Spinal cord (tissue), 10 donors: Measurements from ENCODE around the gene GORASP2. TPM values are rescaled to one million over a fixed set of nuclear protein-coding genes. Genes with fewer than 3 reads are reported as not detected.
A peak's percentile ranks its signal among the peaks of the same experiment; 100 is the strongest.

Experiments
- DNase-seq, 6 donors: peaks; one replicate each; pipeline versions ENCODE4 v3.0.0 to v3.0.0-alpha.2; 2013 to 2015; ENCODE audit warnings: low spot score in 6 of 6, low read depth in 4 of 6
- H3K27ac ChIP-seq: one replicate; pipeline ENCODE4 v1.5.1; 2013; ENCODE audit warnings: low read depth, low read length, control low read depth
- H3K27me3 ChIP-seq: one replicate; pipeline ENCODE4 v1.6.1; 2013; ENCODE audit warnings: low read length; ENCODE audit not compliant: control insufficient read depth, insufficient read depth
- H3K36me3 ChIP-seq: one replicate; pipeline ENCODE4 v1.6.1; 2013; ENCODE audit warnings: low read length; ENCODE audit not compliant: control insufficient read depth, insufficient read depth
- H3K4me1 ChIP-seq: one replicate; pipeline ENCODE4 v1.6.1; 2013; ENCODE audit warnings: low read length; ENCODE audit not compliant: control insufficient read depth, insufficient read depth
- H3K4me3 ChIP-seq: one replicate; pipeline ENCODE4 v1.5.1; 2013; ENCODE audit warnings: low read depth, low read length, control low read depth
- H3K9me3 ChIP-seq: one replicate; pipeline ENCODE4 v1.6.1; 2013; ENCODE audit warnings: low read length; ENCODE audit not compliant: control insufficient read depth, insufficient read depth
- WGBS: methylation state at CpG from one replicate; pipeline ENCODE4 v1.1.5; 2013; ENCODE audit warnings: missing lambda C conversion rate; ENCODE audit not compliant: insufficient coverage; 5-methylcytosine and 5-hydroxymethylcytosine counted together
- polyA plus RNA-seq, 2 donors: library from polyadenylated mRNA; unstranded; fragments of 120-200 nt; gene quantifications; one replicate each; pipeline ENCODE4 v1.2.1, GENCODE V29; 2013; ENCODE audit not compliant: insufficient read length in 2 of 2
- total RNA-seq, 2 donors: library from RNA; depleted of rRNA in 1 of 2; stranded (reverse); fragments of 120-200 nt in 1 of 2; fragments of >200 nt in 1 of 2; gene quantifications; one replicate each; pipeline versions ENCODE4 v1.2.3 to v1.2.4, GENCODE V29; 2013 to 2014
- donor health status: healthy.

GORASP2 gene
- total and polyA plus RNA-seq, 4 donors, result 30.6 to 72.6 (median 51.9) TPM

- Histone ChIP-seq H3K36me3 (peaks cover 18% of the 10 kb centered on the region), H3K4me3 (no peak overlapping the region), H3K4me1 (no peaks in the 10 kb centered on the region), H3K27ac (no peak overlapping the region), H3K27me3 (no peaks in the 10 kb centered on the region), H3K9me3 (no peaks in the 10 kb centered on the region)
- no peak for DNase-seq
- WGBS, result 100% methylated on average over 2 of the region's 4 CpGs
Measured at GRCh38 chr2:170950221-170950761, 21.2 kb downstream of the GORASP2 start.

GRCh38 chr2:170953941-170954340, 24.9 kb downstream of the GORASP2 start:
- 70% methylated on average over 4 of the region's 4 CpGs for WGBS
- H3K36me3 ChIP-seq, result peaks cover 38% of the 10 kb centered on the region
- no peak for DNase-seq
- H3K27ac ChIP-seq, result no peak overlapping the region
- H3K4me3 ChIP-seq, result no peak overlapping the region
- H3K4me1 ChIP-seq, result no peaks in the 10 kb centered on the region
- H3K27me3 ChIP-seq, result no peaks in the 10 kb centered on the region
- H3K9me3 ChIP-seq, result no peaks in the 10 kb centered on the region

DNA sequence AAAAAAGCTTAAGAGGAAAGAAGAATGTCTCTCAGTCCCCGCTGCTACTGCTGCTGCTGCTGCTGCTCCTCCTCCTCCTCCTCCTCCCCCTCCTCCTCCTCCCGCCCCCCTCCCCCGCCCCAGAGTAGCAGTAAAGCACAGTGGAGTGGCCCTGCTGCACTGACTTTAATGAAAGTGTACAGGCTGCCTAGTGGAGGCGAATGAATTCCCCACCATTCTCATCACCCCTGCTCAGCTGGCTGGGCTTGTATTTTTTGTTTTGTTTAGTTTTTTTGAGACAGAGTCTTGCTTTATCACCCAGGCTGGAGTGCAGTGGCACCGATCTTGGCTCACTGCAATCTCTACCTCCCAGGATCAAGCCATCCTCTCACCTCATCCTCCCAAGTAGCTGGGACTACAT, 34.3 kb downstream of the GORASP2 start:
- Histone ChIP-seq H3K4me1 (no peaks in the 10 kb centered on the region), H3K27me3 (no peaks in the 10 kb centered on the region), H3K36me3 (peaks cover 53% of the 10 kb centered on the region), H3K9me3 (no peaks in the 10 kb centered on the region), H3K27ac (no peak overlapping the region), H3K4me3 (no peak overlapping the region)
- WGBS, result no CpG with 5 or more reads among the region's 5 CpGs
- DNase-seq, result no peak

GRCh38 chr2:170965446-170966225, 36.6 kb downstream of the GORASP2 start:
- peaks cover 48% of the 10 kb centered on the region for H3K36me3 ChIP-seq

DNA sequence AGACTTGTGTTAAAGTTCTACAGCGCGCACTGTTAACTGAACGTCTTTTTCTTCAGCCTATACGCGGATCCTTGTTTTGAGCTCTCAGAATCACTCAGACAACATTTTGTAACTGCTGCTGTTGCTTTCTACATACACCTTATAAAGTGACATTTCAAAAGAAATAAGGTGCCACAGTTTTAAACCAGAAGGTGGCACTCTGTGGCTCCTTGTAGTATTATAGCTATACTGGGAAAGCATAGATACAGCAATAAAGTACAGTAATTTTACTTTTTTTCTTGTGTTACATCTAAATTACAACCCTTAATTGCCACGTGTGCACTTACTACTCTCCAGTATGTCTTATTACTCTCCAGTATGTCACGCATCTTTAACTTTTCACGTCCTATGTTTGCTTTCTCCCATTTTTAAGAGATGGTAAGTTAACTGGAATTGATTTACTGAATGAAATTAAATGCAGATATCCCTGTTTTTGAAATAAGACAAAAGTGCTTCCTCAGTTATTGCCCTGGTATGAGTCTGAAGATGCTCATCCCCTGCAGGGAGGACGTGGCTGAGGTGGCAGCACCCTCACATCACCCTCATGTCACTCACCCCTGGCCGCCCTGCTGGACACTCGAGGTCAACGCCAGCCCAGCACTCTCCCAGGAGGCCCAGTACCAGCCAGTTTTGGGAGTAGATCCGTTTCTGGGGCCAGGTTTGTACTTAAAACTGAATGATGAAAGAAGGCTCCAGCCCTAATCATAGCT, 37.8 kb downstream of the GORASP2 start:
- no peak overlapping the region for H3K27ac ChIP-seq
- peaks cover 41% of the 10 kb centered on the region for H3K36me3 ChIP-seq
- H3K9me3 ChIP-seq, result no peaks in the 10 kb centered on the region
- H3K4me3 ChIP-seq, result no peak overlapping the region
- no peaks in the 10 kb centered on the region for H3K4me1 ChIP-seq
- DNase-seq, result peak in 3 of 6 donors; percentile 7 to 65 (median 29)
- no peaks in the 10 kb centered on the region for H3K27me3 ChIP-seq
- WGBS, result 97% methylated on average over 3 of the region's 13 CpGs

More at GRCh38 chr2:170965446-170966225, 36.6 kb downstream of the GORASP2 start:
- Histone ChIP-seq H3K9me3 (no peaks in the 10 kb centered on the region), H3K4me3 (no peak overlapping the region), H3K4me1 (no peaks in the 10 kb centered on the region), H3K27ac (no peak overlapping the region), H3K27me3 (no peaks in the 10 kb centered on the region)
- WGBS, result 81% methylated on average over 15 of the region's 20 CpGs
- DNase-seq, result no peak

- Histone ChIP-seq H3K9me3 (no peaks in the 10 kb centered on the region), H3K27me3 (no peaks in the 10 kb centered on the region), H3K4me3 (no peak overlapping the region), H3K36me3 (peaks cover 40% of the 10 kb centered on the region), H3K4me1 (peaks cover 3% of the 10 kb centered on the region), H3K27ac (no peak overlapping the region)
- whole genome bisulfite sequencing, result 96% methylated on average over 2 of the region's 5 CpGs
- no peak for DNase-seq
Measured at GRCh38 chr2:170967553-170967952, 38.5 kb downstream of the GORASP2 start.

DNA sequence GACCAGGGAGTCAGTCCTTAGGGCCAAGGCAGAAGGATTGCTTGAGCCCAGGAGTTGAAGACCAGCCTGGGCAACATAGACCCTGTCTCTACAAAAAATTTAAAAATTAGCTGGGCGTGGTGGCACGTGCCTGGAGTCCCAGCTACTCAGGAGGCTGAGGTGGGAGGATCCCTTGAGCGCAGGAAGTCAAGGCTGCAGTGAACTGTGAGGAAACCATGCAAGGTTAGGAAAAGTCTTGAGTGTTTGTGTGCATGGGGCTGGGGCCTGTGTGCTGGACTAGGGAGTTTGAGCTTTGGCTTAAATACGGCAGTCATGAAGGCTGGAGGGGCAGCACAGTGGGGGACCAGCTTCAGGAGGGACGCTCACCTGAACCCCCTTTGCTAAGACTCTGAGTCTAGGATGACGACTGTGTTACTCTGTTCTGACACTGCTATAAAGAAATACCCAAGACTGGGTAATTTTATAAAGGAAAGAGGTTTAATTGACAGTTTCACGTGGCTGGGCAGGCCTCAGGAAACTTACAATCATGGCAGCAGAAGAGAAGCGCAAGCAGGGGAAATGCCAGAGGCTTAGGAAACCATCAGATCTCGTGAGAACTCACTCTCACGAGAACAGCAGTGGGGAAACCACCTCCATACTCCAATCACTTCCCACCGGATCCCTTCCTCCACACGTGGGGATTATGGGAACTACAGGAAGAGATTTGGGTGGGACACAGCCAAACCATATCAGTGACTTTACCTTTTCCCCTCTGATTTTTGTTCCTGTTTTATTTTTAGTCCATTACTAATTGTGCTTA, 39.4 kb downstream of the GORASP2 start:
- WGBS, result 98% methylated on average over 6 of the region's 12 CpGs
- no peak for DNase-seq
- H3K4me3 ChIP-seq, result no peak overlapping the region
- no peaks in the 10 kb centered on the region for H3K9me3 ChIP-seq
- peaks cover 10% of the 10 kb centered on the region for H3K4me1 ChIP-seq
- H3K27me3 ChIP-seq, result no peaks in the 10 kb centered on the region
- H3K36me3 ChIP-seq, result peaks cover 33% of the 10 kb centered on the region
- no peak overlapping the region for H3K27ac ChIP-seq

- Histone ChIP-seq H3K27ac (no peak overlapping the region), H3K4me1 (peaks cover 14% of the 10 kb centered on the region), H3K27me3 (no peaks in the 10 kb centered on the region), H3K9me3 (no peaks in the 10 kb centered on the region), H3K4me3 (no peak overlapping the region), H3K36me3 (peaks cover 31% of the 10 kb centered on the region)
- WGBS, result 100% methylated on average over 2 of the region's 2 CpGs
- no peak for DNase-seq
Measured at GRCh38 chr2:170969030-170969429, 40.0 kb downstream of the GORASP2 start.

DNA sequence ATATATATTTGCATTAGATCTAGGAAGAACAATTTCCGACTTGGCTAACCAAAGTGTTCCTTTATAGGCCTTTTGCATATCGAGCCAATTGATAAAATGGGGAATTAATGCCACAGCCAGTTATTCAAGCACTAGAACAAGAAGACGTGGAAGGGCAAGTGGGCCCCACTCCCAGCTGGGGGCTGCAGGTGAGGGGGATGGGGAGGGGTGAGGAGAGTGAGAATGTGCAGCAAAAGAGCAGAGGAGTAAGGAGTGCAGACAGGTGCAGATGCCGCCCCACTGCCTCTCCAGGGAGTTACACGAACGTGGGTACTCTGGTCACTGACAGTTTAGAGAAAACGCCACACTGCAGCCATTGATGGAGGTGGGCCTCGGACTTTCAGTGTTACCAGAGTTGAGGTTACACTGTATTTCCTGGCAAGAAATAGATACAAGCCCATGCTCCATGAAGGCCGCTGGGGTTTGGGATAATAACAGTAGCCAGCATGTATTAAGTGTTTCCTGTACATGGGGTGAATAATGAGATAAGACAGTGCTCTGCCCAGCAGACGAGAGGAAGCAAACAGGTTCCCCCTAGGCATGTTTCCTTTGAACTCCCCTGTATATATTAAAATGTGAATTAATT, 40.9 kb downstream of the GORASP2 start:
- DNase-seq, result no peak
- 76% methylated on average over 7 of the region's 10 CpGs for WGBS
- H3K27ac ChIP-seq, result no peak overlapping the region
- H3K4me3 ChIP-seq, result no peak overlapping the region
- no peaks in the 10 kb centered on the region for H3K9me3 ChIP-seq
- H3K36me3 ChIP-seq, result peaks cover 23% of the 10 kb centered on the region
- H3K4me1 ChIP-seq, result peaks cover 21% of the 10 kb centered on the region
- H3K27me3 ChIP-seq, result no peaks in the 10 kb centered on the region
